ENCODE data around the gene LRRC52. TPM values are rescaled to one million over a fixed set of nuclear protein-coding genes. Genes with fewer than 3 reads are reported as not detected.

LRRC52 gene
- total RNA-seq, 4 donors from 2014 or later, result not detected

DNA sequence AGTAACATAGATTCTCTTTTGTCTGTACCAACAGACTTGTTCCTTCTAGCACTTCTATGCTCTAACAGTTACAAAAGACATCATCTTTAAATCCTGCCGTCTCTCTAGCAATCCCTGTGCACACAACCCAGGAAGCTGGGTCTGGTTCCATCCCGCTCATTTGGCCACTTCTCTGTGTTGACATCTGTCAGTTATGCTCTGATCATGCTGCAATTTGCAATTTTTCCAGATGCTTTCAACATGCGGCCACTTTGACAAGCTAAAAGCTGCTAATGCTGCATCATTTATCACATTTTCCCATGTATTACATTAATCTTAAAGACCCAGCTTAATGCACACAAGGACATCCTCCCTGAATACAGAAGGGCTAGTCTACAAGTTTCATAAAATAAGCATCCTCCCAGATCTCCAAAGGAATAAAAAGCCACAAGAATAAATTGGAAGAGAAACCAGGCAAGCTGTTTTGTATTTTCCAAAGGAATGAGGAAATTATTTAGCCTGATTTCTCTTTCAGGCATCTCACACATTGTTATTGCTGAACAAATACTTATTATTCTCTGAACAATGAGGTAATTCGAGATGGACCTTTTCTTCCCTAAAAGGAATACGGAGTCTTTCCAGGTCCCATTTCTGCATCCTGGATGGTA lies 19.0 kb upstream of the LRRC52 start:
- intact Hi-C loops (cut with DNase I; ENCODE audit: low total_unique reads) (no loop called here), in situ Hi-C loops (cut with MboI; ENCODE audit: low pct_ligation_motif_present in 1 of 4, low pct_unique_long_range_greater_than_20kb in 1 of 4, low sequenced_read_pairs in 3 of 4) (no loop called here)
- Histone ChIP-seq H3K36me3 (no peaks in the 10 kb centered on the region), H3K4me1 (no peaks in the 10 kb centered on the region), H3K9me3 (peaks cover 0 to 10% of the 10 kb centered on the region in 2 donors), H3K27me3 (peaks cover 6% of the 10 kb centered on the region), H3K27ac (no peak overlapping the region), H3K4me3 (no peak overlapping the region)
- no peak for TF ChIP-seq POLR2AphosphoS5 (IDR thresholded peaks at IDR 0.05)
- TF ChIP-seq, protein P1, sequence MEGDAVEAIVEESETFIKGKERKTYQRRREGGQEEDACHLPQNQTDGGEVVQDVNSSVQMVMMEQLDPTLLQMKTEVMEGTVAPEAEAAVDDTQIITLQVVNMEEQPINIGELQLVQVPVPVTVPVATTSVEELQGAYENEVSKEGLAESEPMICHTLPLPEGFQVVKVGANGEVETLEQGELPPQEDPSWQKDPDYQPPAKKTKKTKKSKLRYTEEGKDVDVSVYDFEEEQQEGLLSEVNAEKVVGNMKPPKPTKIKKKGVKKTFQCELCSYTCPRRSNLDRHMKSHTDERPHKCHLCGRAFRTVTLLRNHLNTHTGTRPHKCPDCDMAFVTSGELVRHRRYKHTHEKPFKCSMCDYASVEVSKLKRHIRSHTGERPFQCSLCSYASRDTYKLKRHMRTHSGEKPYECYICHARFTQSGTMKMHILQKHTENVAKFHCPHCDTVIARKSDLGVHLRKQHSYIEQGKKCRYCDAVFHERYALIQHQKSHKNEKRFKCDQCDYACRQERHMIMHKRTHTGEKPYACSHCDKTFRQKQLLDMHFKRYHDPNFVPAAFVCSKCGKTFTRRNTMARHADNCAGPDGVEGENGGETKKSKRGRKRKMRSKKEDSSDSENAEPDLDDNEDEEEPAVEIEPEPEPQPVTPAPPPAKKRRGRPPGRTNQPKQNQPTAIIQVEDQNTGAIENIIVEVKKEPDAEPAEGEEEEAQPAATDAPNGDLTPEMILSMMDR (IDR thresholded peaks at IDR 0.05), result no peak
- DNase-seq, result no peak
- WGBS, 2 donors (ENCODE audit: low coverage in 1 of 2), result 77 to 80% methylated on average over 2 to 5 of the region's 5 CpGs

DNA sequence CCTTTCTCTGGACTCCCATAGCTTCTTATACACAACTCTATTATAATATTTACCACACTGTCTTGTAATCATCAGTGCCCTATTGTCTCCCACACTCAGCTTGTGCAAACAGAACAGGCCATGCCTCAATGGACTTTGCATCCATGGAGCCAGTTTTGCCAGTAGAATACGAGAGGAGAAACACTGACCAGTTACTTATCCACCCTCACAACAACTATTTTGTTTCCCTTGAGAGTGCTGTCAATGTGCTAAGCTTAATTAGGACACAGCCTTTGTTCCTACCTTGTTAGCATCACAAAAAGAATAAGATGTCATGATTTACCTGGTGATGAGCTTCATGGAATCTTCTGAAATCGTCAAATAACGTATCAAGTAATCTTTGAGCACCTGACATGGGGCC lies 18.1 kb upstream of the LRRC52 start:
- Histone ChIP-seq H3K4me3 (no peak overlapping the region), H3K27ac (no peak overlapping the region), H3K27me3 (peaks cover 6% of the 10 kb centered on the region), H3K36me3 (no peaks in the 10 kb centered on the region), H3K4me1 (no peaks in the 10 kb centered on the region), H3K9me3 (peaks cover 0 to 10% of the 10 kb centered on the region in 2 donors)
- TF ChIP-seq, protein P1 (IDR thresholded peaks at IDR 0.05), result no peak
- TF ChIP-seq POLR2A (IDR thresholded peaks at IDR 0.05) (no peak), POLR2AphosphoS5 (IDR thresholded peaks at IDR 0.05) (no peak), EP300 (IDR thresholded peaks at IDR 0.05; ENCODE audit: low read depth) (no peak)
- in situ Hi-C loops (cut with MboI; ENCODE audit: low pct_ligation_motif_present in 1 of 4, low pct_unique_long_range_greater_than_20kb in 1 of 4, low sequenced_read_pairs in 3 of 4), result no loop called here
- no peak for DNase-seq
- 67 to 76% methylated on average over 3 of the region's 3 CpGs for WGBS, 2 donors (ENCODE audit: low coverage in 1 of 2)
- intact Hi-C loops (cut with DNase I; ENCODE audit: low total_unique reads), result no loop called here

DNA sequence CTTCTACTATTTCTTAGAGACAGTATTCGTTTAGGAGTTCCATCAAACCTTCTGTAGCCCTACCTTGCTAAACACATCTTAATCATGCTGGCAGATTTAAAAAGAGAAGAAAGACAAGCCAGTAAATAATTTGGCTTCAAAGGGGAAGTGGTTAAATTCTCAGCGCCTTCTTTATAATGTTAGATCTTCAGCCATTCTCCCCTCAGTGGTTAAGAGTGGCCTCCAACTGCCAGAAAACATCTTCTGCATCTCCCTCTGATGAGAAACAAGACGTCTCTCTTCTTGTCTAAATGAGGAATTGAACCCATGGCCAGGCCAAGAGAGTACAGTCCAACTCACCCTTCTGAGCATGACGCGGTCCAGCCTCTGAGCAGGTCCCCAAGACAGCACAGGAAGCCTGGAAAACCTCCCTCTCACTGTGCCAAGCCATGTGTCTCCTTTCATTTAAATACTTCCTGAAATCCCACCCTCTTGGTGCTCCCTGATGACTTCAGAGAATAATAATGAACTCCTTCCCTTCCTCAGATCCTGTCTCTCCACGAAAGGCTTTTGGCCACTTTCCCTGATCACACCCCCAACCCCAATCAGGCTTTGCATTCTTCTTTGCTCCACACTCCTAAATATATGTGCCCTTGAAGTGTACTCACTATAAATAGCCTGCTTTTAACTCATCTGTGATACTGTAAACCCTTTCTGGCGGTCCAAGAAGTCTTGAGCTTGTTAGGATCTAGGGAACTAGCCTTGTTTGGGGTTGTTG lies 16.4 kb upstream of the LRRC52 start:
- WGBS, 2 donors (ENCODE audit: low coverage in 1 of 2), result 49 to 53% methylated on average over 4 to 7 of the region's 7 CpGs
- Histone ChIP-seq H3K9me3 (peaks cover 0 to 4% of the 10 kb centered on the region in 2 donors), H3K27me3 (peaks cover 6% of the 10 kb centered on the region), H3K4me1 (no peaks in the 10 kb centered on the region), H3K27ac (no peak overlapping the region), H3K4me3 (no peak overlapping the region), H3K36me3 (no peaks in the 10 kb centered on the region)
- TF ChIP-seq EP300 (IDR thresholded peaks at IDR 0.05; ENCODE audit: low read depth) (no peak), POLR2AphosphoS5 (IDR thresholded peaks at IDR 0.05) (no peak), POLR2A (IDR thresholded peaks at IDR 0.05) (no peak)
- TF ChIP-seq, protein P1 (IDR thresholded peaks at IDR 0.05), result no peak
- intact Hi-C loops (cut with DNase I; ENCODE audit: low total_unique reads) (no loop called here), in situ Hi-C loops (cut with MboI; ENCODE audit: low pct_ligation_motif_present in 1 of 4, low pct_unique_long_range_greater_than_20kb in 1 of 4, low sequenced_read_pairs in 3 of 4) (no loop called here)
- no peak for DNase-seq

DNA sequence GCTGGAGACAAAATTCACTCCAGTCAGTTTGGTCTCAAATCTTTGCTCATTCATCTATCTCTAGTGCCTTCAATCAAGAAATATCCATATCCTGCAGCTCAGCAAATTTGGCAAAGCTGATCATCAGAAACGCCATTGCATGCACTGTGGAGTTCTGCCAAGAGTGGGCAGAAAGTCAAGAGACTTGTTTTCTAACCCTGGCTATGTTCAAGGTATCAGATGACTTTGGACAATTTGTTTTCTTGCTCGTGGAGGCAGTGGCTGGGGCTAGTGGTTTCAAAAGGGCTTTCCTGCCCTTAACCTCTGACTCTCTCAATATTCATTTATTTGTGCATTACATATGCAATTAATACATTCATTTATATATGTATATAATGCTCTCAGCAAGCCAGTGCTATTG lies 12.8 kb upstream of the LRRC52 start:
- no peak for DNase-seq
- in situ Hi-C loops (cut with MboI; ENCODE audit: low pct_ligation_motif_present in 1 of 4, low pct_unique_long_range_greater_than_20kb in 1 of 4, low sequenced_read_pairs in 3 of 4), result no loop called here
- Histone ChIP-seq H3K27ac (no peak overlapping the region), H3K4me3 (no peak overlapping the region), H3K27me3 (no peaks in the 10 kb centered on the region), H3K4me1 (no peaks in the 10 kb centered on the region), H3K9me3 (no peaks in the 10 kb centered on the region), H3K36me3 (no peaks in the 10 kb centered on the region)
- TF ChIP-seq POLR2AphosphoS5 (IDR thresholded peaks at IDR 0.05), result no peak
- TF ChIP-seq, protein P1 (IDR thresholded peaks at IDR 0.05), result no peak
- no peak for TF ChIP-seq POLR2A (IDR thresholded peaks at IDR 0.05)
- no peak for TF ChIP-seq EP300 (IDR thresholded peaks at IDR 0.05; ENCODE audit: low read depth)
- intact Hi-C loops (cut with DNase I; ENCODE audit: low total_unique reads), result no loop called here
- WGBS, 2 donors (ENCODE audit: low coverage in 1 of 2), result 14 to 19% methylated on average over 1 to 2 of the region's 2 CpGs

Measured in transverse colon (tissue), 4 donors.